ENCODE data around the gene OR52N1. TPM values are rescaled to one million over a fixed set of nuclear protein-coding genes. Genes with fewer than 3 reads are reported as not detected.

Gene OR52N1
- total and polyA plus RNA-seq, 4 donors: not detected

GRCh38 chr11:5737091-5737490 lies 54.0 kb downstream of the OR52N1 start:
- H3K4me1 ChIP-seq (ENCODE audit: control insufficient read depth, insufficient read depth, low read length): no peaks in the 10 kb centered on the region
- peaks cover 3% of the 10 kb centered on the region for H3K9me3 ChIP-seq (ENCODE audit: control insufficient read depth, insufficient read depth, low read length)
- H3K36me3 ChIP-seq (ENCODE audit: control insufficient read depth, insufficient read depth, low read length): no peaks in the 10 kb centered on the region
- no peak for DNase-seq (ENCODE audit: low read depth in 4 of 6, low spot score in 6 of 6)
- H3K4me3 ChIP-seq (ENCODE audit: low read depth, low read length): no peak overlapping the region
- no peak overlapping the region for H3K27ac ChIP-seq (ENCODE audit: low read depth, low read length)
- H3K27me3 ChIP-seq (ENCODE audit: control insufficient read depth, insufficient read depth, low read length): no peaks in the 10 kb centered on the region

Other genes starting within 250 kb of the OR52N1 start
- under 1 TPM; 0.40 to 0.55 TPM for gene OR52H1, start 242.7 kb downstream of the OR52N1 start, total RNA-seq
- not detected for gene OR52H1, start 242.7 kb downstream of the OR52N1 start, polyA plus RNA-seq (ENCODE audit: insufficient read length in 2 of 2)
- gene OR52B6, start 210.4 kb downstream of the OR52N1 start, total RNA-seq: not detected
- not detected for gene OR52B6, start 210.4 kb downstream of the OR52N1 start, polyA plus RNA-seq (ENCODE audit: insufficient read length in 2 of 2)
- 1 to 10 TPM; 3.3 to 4.3 TPM for gene TRIM6, start 194.6 kb downstream of the OR52N1 start, total RNA-seq
- gene TRIM6, start 194.6 kb downstream of the OR52N1 start, polyA plus RNA-seq (ENCODE audit: insufficient read length in 2 of 2): 1 to 10 TPM; 1.1 to 1.7 TPM
- 10 to 100 TPM in 1 of 2 donors, 1 to 10 TPM in 1; 6.6 to 15.1 TPM for gene TRIM34, start 166.3 kb downstream of the OR52N1 start, total RNA-seq
- 1 to 10 TPM; 3.5 to 4.4 TPM for gene TRIM34, start 166.3 kb downstream of the OR52N1 start, polyA plus RNA-seq (ENCODE audit: insufficient read length in 2 of 2)
- gene TRIM5, start 106.2 kb downstream of the OR52N1 start, total RNA-seq: 10 to 100 TPM; 15.3 to 25.5 TPM
- gene TRIM5, start 106.2 kb downstream of the OR52N1 start, polyA plus RNA-seq (ENCODE audit: insufficient read length in 2 of 2): 10 to 100 TPM; 10.4 to 12.3 TPM
- 10 to 100 TPM; 25.3 to 26.0 TPM for gene TRIM22, start 101.5 kb downstream of the OR52N1 start, total RNA-seq
- 10 to 100 TPM; 11.8 to 14.5 TPM for gene TRIM22, start 101.5 kb downstream of the OR52N1 start, polyA plus RNA-seq (ENCODE audit: insufficient read length in 2 of 2)
- gene OR56B1, start 54.8 kb downstream of the OR52N1 start, total RNA-seq: not detected
- not detected for gene OR56B1, start 54.8 kb downstream of the OR52N1 start, polyA plus RNA-seq (ENCODE audit: insufficient read length in 2 of 2)
- gene OR52N4, start 37.0 kb downstream of the OR52N1 start, total RNA-seq: under 1 TPM in 1 of 2 donors, not detected in 1; 0.20 TPM
- under 1 TPM in 1 of 2 donors, not detected in 1; 0.33 TPM for gene OR52N4, start 37.0 kb downstream of the OR52N1 start, polyA plus RNA-seq (ENCODE audit: insufficient read length in 2 of 2)
- not detected for gene OR52N5, start 7.9 kb downstream of the OR52N1 start, total RNA-seq
- not detected for gene OR52N5, start 7.9 kb downstream of the OR52N1 start, polyA plus RNA-seq (ENCODE audit: insufficient read length in 2 of 2)
- gene OR52N2, start 17.7 kb upstream of the OR52N1 start, total RNA-seq: not detected
- gene OR52N2, start 17.7 kb upstream of the OR52N1 start, polyA plus RNA-seq (ENCODE audit: insufficient read length in 2 of 2): not detected
- gene OR52E6, start 50.6 kb upstream of the OR52N1 start, total RNA-seq: not detected
- gene OR52E6, start 50.6 kb upstream of the OR52N1 start, polyA plus RNA-seq (ENCODE audit: insufficient read length in 2 of 2): not detected
- gene OR52E8, start 66.4 kb upstream of the OR52N1 start, total RNA-seq: not detected
- gene OR52E8, start 66.4 kb upstream of the OR52N1 start, polyA plus RNA-seq (ENCODE audit: insufficient read length in 2 of 2): not detected
- gene OR52E4, start 89.4 kb upstream of the OR52N1 start, total RNA-seq: not detected
- not detected for gene OR52E4, start 89.4 kb upstream of the OR52N1 start, polyA plus RNA-seq (ENCODE audit: insufficient read length in 2 of 2)
- not detected for gene OR52E5, start 101.9 kb upstream of the OR52N1 start, total RNA-seq
- not detected for gene OR52E5, start 101.9 kb upstream of the OR52N1 start, polyA plus RNA-seq (ENCODE audit: insufficient read length in 2 of 2)
- not detected for gene OR56A3, start 151.0 kb upstream of the OR52N1 start, total RNA-seq
- gene OR56A3, start 151.0 kb upstream of the OR52N1 start, polyA plus RNA-seq (ENCODE audit: insufficient read length in 2 of 2): not detected
- not detected for gene OR56A5, start 177.2 kb upstream of the OR52N1 start, total RNA-seq
- gene OR56A5, start 177.2 kb upstream of the OR52N1 start, polyA plus RNA-seq (ENCODE audit: insufficient read length in 2 of 2): not detected
- not detected for gene OR52L1, start 195.7 kb upstream of the OR52N1 start, total RNA-seq
- gene OR52L1, start 195.7 kb upstream of the OR52N1 start, polyA plus RNA-seq (ENCODE audit: insufficient read length in 2 of 2): not detected
- gene OR56A4, start 215.7 kb upstream of the OR52N1 start, total RNA-seq: under 1 TPM in 1 of 2 donors, not detected in 1; 0.06 TPM
- gene OR56A4, start 215.7 kb upstream of the OR52N1 start, polyA plus RNA-seq (ENCODE audit: insufficient read length in 2 of 2): under 1 TPM in 1 of 2 donors, not detected in 1; 0.06 TPM
- under 1 TPM; 0.06 to 0.10 TPM for gene OR56A1, start 239.5 kb upstream of the OR52N1 start, total RNA-seq
- not detected for gene OR56A1, start 239.5 kb upstream of the OR52N1 start, polyA plus RNA-seq (ENCODE audit: insufficient read length in 2 of 2)

Measured in spinal cord (tissue), 9 donors.